GM21360 (cell line): ENCODE measurements around the gene SLC1A3.
"Not testable (repeated sequence)": the region's sequence is repeated elsewhere in the genome, so short reads cannot be mapped to it uniquely, and the experiment has no call there.

ENCODE experiments used
- ATAC-seq: cut with Tn5 transposase; IDR thresholded peaks from one replicate; pipeline ENCODE4 v1.9.1; 2021; ENCODE audit warnings: mild to moderate bottlenecking, moderate library complexity; ENCODE audit not compliant: unreplicated experiment

SLC1A3 gene

GRCh38 chr5:36606428-36607113 lies at the start of gene SLC1A3:
Gene SLC1A3, plus strand, starts transcription at chr5:36606606. Its CDS starts 1,818 bp downstream, at chr5:36608424.
- ATAC-seq: peak; percentile 89

- no peak for ATAC-seq
Observed at GRCh38 chr5:36558641-36559040, 47.8 kb upstream of the SLC1A3 start.

DNA sequence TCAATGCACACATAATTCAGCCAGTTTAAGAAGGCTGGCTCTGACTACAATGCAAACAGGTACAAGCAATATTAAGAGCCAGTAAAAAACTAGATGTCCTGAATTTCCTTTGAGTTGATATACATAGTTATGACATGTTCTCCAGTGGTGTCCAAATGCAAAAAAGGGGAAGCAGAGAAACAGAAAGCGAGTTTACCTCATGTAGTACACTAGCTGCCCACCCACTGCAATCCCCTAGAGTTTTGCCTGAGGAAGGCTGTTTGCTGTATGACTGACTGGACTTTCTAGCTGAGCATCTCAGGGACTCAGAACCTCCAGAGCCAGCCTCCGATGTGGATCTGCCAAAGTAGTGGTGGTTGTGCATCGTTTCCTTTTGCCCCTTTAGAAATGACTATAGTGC lies 44.8 kb upstream of the SLC1A3 start:
- ATAC-seq: no peak

GRCh38 chr5:36569491-36569890 lies 36.9 kb upstream of the SLC1A3 start:
- ATAC-seq: no peak

DNA sequence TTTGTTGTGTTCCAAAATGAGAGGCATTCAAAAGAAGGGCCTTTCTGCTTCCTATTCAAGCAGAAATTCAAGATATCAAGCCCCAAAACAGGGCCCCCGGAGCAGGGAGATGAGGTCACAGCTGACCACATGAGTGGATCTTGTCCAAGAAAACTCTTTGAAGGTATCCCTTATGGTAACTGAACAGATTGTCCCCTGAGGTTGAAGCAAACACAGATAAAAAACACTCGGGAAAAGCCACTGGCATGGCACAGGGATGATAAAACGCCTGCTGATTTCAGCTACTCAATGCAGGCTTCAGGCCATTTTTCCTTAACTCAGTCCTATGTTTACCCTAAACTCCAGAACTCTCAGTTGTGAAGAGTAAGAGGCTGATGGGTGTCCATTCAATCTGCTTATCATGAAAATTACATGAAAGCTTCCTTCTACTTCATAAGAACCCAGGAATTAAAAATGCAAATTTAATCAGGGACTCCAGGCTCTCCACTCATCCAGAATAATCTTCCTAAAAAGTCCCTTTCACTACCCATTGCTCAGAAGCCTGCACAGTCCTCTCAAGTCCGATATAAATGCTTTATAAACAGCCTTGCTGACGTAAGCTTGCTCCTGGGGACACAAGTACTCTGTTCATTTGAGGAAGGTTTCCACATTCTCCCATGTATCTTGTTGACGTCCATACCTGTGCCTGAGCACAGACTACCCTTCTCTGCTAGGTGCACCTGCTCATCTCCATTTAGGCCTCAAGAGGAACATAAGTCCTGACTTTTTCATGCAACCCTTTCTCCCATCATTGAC lies 35.9 kb upstream of the SLC1A3 start:
- ATAC-seq: no peak

- no peak for ATAC-seq
Observed at GRCh38 chr5:36571401-36572042, 34.9 kb upstream of the SLC1A3 start.

DNA sequence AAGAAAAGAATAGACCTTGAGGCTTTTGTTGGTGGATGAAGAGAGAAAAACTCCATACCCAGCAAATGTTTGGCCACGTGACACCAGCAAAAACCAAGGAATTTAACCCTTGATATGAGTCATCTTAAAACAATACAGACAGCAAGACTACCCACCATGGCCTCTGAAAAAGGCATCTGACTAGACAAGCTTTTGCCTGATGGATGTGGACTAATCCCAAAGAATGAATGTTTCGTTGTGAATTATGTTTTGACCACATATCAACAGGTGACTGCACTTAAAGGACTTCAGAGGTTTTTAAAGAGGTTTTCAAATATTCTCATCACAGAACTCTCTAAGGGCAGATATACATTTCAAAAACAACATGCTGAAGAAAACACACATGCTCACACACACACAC lies 33.0 kb upstream of the SLC1A3 start:
- no peak for ATAC-seq

- ATAC-seq: no peak
Observed at GRCh38 chr5:36575361-36575781, 31.0 kb upstream of the SLC1A3 start.

- ATAC-seq: no peak
Observed at GRCh38 chr5:36576721-36577120, 29.7 kb upstream of the SLC1A3 start.

DNA sequence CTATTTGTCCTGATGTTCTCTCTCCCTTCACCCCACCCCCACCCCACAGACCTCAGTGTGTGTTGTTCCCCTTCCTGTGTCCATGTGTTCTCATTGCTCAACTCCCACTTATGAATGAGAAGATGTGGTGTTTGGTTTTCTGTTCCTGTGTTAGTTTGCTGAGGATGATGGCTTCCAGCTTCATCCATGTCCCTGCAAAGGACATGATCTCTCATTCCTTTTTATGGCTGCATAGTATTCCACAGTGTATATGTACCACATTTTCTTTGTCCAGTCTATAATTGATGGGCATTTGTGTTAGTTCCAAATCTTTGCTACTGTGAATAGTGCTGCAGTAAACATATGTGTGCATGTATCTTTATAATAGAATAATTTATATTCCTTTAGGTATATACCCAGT lies 26.5 kb upstream of the SLC1A3 start:
- not testable (repeated sequence) for ATAC-seq

DNA sequence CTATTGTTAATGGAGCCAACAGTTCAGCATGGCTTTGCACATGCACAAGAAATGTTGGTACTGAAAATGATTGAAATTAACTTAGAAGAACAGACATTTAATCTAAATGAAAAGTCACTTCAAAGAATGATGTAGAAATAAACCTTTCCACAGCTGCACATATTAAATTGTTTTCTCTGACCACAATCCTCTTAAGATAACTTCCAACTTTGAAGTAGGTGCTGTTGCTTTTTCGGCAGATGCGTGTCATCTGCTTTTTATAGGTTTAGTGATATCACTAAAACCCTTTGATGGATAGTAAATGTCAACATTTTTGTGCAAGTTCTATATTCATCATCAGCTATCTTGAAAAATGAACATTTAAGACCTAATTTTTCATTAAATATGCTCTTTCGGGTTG lies 25.3 kb upstream of the SLC1A3 start:
- ATAC-seq: no peak

DNA sequence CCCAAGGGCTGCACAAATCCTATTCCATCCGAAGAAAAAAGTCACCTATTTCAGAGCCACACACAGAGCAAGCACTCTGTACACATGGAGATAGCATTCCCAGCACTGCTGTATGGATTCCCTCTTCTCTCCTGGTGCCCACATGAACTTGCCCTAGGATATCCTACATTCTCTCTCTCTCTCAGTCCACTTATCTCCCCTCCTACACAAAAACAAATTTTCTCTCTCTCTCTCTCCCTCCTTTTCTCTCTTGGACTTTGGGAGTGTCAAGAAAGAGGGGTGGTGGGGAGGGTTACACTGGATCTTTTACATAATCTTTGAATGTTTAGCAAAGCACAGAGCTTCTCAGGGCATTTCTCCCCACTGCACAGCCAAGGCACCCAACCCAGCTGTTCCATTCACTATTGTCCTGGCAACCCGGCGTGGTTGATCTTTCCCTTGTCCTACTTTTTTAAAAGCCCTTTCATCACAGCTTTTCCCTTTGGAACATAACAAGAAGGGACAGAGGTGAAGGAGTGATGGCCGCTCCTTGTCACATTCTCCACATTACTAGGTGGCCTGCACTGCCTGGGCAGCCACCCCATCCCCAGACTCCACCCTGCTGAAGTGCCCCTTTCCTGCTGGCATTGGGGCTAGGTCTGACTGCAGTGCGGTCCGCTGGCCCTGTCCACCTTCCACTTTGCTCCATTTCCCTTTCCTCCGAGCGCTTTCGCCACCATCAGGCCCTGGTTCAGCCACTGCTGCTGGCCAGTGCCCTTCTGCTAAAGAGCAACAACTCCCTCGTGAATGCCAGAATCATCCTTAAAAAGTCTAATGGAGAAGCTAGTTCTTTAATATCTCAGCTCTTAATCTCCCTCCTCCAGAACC lies 22.2 kb upstream of the SLC1A3 start:
- ATAC-seq: no peak

DNA sequence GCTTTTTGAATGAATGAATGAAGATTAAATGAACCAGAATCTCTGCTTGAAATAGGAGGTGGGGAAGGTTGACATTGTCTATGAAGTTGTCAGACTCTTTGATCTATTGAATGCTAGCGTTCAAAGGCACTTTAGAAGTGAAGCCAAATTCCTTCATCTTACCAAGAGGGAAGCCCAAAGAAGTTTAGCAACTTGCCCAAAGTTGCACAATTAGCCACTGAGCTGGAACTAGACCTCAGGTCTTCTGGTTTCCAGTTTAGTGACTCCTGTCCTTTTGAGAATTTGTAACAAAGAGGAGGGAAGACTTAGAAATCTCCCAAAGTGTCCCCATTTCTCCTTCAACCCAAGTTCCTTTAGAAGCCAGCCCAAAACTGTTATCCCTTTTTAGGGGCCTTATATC lies 20.7 kb upstream of the SLC1A3 start:
- no peak for ATAC-seq

DNA sequence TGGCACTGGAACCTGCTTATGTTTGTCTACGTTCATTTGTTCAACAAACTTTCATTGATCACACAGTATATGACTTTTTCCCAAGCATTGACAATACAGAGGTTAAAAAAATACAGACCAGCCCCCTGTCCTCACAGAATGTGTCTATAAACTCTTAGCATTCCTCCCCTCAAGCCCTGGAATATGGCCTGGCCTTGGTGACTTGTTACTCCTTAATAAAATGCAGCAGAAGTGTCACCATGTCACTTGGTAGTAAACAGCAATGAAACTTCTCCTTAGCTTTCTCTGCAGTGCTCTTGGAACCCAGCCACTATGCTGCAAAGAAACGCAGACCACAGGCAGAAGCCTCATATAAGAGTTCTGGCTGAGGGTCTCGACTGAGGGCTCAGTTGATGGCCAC lies 19.1 kb upstream of the SLC1A3 start:
- no peak for ATAC-seq

- ATAC-seq: not testable (repeated sequence)
Observed at GRCh38 chr5:36589735-36590134, 16.7 kb upstream of the SLC1A3 start.

- no peak for ATAC-seq
Observed at GRCh38 chr5:36590513-36591286, 15.7 kb upstream of the SLC1A3 start.

DNA sequence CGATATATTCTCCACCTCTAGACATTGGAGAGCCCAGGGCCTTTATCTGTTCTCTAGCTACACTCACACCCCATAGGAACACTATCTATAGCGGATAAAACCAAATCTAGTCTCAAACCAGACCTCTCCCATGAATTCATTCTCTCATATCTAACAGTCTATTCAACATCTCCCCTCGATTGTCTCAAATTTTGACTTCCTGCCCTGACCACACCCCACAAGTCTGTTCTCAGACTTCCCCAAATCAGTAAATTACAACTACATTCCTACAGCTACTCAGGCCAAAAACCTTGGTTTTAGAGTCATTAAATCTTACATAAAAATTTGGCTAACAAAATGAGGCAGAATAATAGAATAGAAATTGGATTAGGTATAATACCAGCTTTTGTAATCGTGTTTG lies 12.5 kb upstream of the SLC1A3 start:
- ATAC-seq: no peak

DNA sequence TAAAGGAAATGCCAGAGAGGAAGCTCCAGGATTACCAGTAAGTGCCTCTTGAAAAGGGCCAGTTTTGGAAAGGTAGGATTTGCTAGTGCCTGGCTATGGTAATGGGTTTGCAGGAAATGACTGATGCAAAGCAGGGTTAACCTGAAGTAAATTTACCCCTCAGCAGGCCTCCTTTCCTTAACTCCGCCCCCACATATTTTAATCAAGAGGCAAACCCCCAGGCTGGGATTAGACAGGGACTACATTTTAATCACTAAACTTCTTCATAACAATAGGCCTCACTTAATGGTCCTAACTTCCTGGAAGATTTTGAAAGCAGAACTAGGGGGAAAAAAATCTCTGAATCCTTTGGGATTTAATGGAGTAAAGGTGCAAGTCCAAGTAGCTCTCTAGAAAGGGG lies 10.2 kb upstream of the SLC1A3 start:
- ATAC-seq: no peak

DNA sequence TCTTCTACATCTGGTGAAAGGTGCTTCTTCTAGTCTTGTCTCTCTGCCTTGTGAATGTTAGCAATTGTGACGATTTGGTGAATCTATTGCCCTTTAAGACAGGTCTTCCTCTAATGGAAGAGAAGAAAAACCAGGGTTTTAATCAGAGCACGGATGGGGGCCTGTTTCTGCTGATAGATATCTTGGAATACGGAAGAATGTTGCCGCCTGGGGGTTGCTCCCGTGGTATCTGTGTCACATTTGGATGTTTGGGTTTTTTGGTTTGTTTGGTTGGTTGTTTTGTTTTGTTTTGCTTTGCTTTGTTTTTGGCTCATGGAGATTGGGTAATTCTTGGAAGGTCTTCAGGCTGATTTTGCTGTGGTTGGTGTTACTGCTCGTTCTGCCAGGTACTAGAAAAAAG lies 9.7 kb upstream of the SLC1A3 start:
- no peak for ATAC-seq

GRCh38 chr5:36598045-36598444 lies 8.4 kb upstream of the SLC1A3 start:
- no peak for ATAC-seq
